ENCODE results near the gene PCSK4.

- TF ChIP-seq CTCF (conservative IDR thresholded peaks at IDR 0.05; ENCODE audit: low read depth, low read length) = no peak
- no peak for TF ChIP-seq EZH2 (IDR thresholded peaks at IDR 0.05; ENCODE audit: borderline replicate concordance, low read depth, low read length, poor library complexity, severe bottlenecking)
Observed at GRCh38 chr19:1455002-1455335, 35.2 kb downstream of the PCSK4 start.
